ENCODE data around the gene ACTN1. TPM values are rescaled to one million over a fixed set of nuclear protein-coding genes. Genes with fewer than 3 reads are reported as not detected.

ACTN1 gene
- total and polyA plus RNA-seq, 2 experiments from 2014 or later, result 88.0 to 163 TPM

DNA sequence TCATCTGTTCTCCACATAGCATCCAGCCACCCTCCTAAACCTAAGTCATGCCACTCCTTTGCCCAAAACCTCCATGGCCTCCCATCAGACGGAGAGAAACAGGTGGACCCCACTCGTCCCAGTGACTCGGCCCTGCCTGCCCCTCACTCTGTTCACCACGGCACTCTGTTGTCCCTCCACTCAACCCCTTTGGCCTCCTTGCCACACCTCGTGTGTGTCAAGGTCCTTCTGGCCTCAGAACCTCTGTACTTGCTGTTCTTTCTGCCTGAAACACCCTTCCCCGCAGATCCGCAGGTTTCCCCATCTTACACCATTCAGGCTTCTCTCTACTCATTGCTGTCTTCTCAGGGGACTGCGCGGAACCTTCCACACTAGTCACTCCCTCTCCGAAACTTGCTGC lies 24.5 kb upstream of the ACTN1 start:
- H3K27ac ChIP-seq, result no peak overlapping the region
- peaks cover 8% of the 10 kb centered on the region for H3K4me1 ChIP-seq (ENCODE audit: insufficient read depth)
- H3K9me2 ChIP-seq (replicated peaks; ENCODE audit: insufficient read depth), result no peaks in the 10 kb centered on the region
- no peak overlapping the region for H2AFZ ChIP-seq
- TF ChIP-seq, protein P1, sequence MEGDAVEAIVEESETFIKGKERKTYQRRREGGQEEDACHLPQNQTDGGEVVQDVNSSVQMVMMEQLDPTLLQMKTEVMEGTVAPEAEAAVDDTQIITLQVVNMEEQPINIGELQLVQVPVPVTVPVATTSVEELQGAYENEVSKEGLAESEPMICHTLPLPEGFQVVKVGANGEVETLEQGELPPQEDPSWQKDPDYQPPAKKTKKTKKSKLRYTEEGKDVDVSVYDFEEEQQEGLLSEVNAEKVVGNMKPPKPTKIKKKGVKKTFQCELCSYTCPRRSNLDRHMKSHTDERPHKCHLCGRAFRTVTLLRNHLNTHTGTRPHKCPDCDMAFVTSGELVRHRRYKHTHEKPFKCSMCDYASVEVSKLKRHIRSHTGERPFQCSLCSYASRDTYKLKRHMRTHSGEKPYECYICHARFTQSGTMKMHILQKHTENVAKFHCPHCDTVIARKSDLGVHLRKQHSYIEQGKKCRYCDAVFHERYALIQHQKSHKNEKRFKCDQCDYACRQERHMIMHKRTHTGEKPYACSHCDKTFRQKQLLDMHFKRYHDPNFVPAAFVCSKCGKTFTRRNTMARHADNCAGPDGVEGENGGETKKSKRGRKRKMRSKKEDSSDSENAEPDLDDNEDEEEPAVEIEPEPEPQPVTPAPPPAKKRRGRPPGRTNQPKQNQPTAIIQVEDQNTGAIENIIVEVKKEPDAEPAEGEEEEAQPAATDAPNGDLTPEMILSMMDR (IDR thresholded peaks at IDR 0.05; ENCODE audit: poor library complexity), result no peak
- TF ChIP-seq EZH2 (IDR thresholded peaks at IDR 0.05; ENCODE audit: borderline replicate concordance) (no peak), EZH2phosphoT487 (IDR thresholded peaks at IDR 0.05; ENCODE audit: low read depth, severe bottlenecking, unreplicated experiment) (no peak)
- H3K79me2 ChIP-seq, result no peaks in the 10 kb centered on the region
- DNase-seq (ENCODE audit: low spot score), result no peak
- no peaks in the 10 kb centered on the region for H3K9me3 ChIP-seq (ENCODE audit: low read depth)
- no peaks in the 10 kb centered on the region for H4K20me1 ChIP-seq (ENCODE audit: insufficient read depth, poor library complexity, severe bottlenecking)
- H3K4me2 ChIP-seq, result no peak overlapping the region
- no peaks in the 10 kb centered on the region for H3K36me3 ChIP-seq (replicated peaks; ENCODE audit: insufficient read depth, low read depth)
- 84% methylated on average over 10 of the region's 10 CpGs for WGBS (ENCODE audit: low lambda C conversion rate, missing lambda C conversion rate)
- H3K4me3 ChIP-seq, result no peak overlapping the region
- H3K27me3 ChIP-seq, result no peaks in the 10 kb centered on the region

DNA sequence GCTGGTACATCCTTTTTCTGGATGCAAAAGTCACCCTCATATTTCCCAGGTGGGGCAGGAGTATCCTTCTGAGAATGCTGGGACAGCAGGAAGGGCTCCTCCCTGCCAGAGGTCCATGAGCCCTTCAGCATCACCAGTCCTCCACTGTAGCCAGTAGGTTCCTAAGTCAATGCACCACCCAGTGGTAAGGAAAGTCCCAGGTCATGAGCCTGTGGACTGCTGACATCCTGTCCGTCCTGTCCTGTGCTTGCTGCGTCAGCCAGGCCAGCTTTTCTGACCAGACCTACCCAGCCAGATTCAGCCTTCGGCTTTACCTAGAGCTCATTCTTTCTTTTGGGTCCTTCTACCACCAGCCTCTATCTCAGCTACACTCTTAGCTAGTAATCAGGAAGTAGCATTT lies 23.0 kb upstream of the ACTN1 start:
- peak; percentile 40 for DNase-seq (ENCODE audit: low spot score)
- WGBS (ENCODE audit: low lambda C conversion rate, missing lambda C conversion rate), result 64% methylated on average over 3 of the region's 3 CpGs
- Histone ChIP-seq H3K79me2 (no peaks in the 10 kb centered on the region), H2AFZ (no peak overlapping the region), H3K27ac (no peak overlapping the region), H3K9me3 (ENCODE audit: low read depth) (no peaks in the 10 kb centered on the region), H3K27me3 (no peaks in the 10 kb centered on the region), H3K9me2 (replicated peaks; ENCODE audit: insufficient read depth) (no peaks in the 10 kb centered on the region), H3K4me3 (no peak overlapping the region), H4K20me1 (ENCODE audit: insufficient read depth, poor library complexity, severe bottlenecking) (no peaks in the 10 kb centered on the region), H3K36me3 (replicated peaks; ENCODE audit: insufficient read depth, low read depth) (no peaks in the 10 kb centered on the region), H3K4me1 (ENCODE audit: insufficient read depth) (peaks cover 8% of the 10 kb centered on the region), H3K4me2 (no peak overlapping the region)
- TF ChIP-seq, protein P1 (IDR thresholded peaks at IDR 0.05; ENCODE audit: poor library complexity), result peak; percentile 28
- no peak for TF ChIP-seq EZH2 (IDR thresholded peaks at IDR 0.05; ENCODE audit: borderline replicate concordance)
- TF ChIP-seq EZH2phosphoT487 (IDR thresholded peaks at IDR 0.05; ENCODE audit: low read depth, severe bottlenecking, unreplicated experiment), result no peak

DNA sequence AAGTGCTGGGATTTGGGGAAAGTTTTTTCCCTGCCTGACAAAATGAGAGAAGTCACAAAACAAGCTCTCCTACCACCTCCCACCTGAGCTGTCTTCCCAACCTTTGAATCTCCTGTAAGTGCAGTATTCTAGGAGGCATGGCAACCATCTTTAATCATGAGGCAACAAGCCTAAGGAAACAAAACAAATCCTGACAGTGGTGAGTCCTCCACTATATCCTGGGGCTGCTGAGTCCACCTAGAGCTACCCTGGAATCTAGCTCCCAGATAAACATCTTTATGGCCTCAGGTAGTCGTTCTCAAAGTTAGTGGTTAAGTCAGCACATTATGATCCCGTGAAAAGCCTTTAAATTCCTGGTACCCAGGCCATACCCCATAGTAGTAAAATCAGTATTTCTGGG lies 22.3 kb upstream of the ACTN1 start:
- TF ChIP-seq EZH2 (IDR thresholded peaks at IDR 0.05; ENCODE audit: borderline replicate concordance), result no peak
- TF ChIP-seq EZH2phosphoT487 (IDR thresholded peaks at IDR 0.05; ENCODE audit: low read depth, severe bottlenecking, unreplicated experiment), result no peak
- TF ChIP-seq, protein P1 (IDR thresholded peaks at IDR 0.05; ENCODE audit: poor library complexity), result no peak
- Histone ChIP-seq H3K9me3 (ENCODE audit: low read depth) (no peaks in the 10 kb centered on the region), H3K79me2 (no peaks in the 10 kb centered on the region), H3K27me3 (no peaks in the 10 kb centered on the region), H3K4me1 (ENCODE audit: insufficient read depth) (peaks cover 8% of the 10 kb centered on the region), H4K20me1 (ENCODE audit: insufficient read depth, poor library complexity, severe bottlenecking) (no peaks in the 10 kb centered on the region), H3K27ac (no peak overlapping the region), H3K4me2 (no peak overlapping the region), H3K4me3 (no peak overlapping the region), H3K9me2 (replicated peaks; ENCODE audit: insufficient read depth) (no peaks in the 10 kb centered on the region), H3K36me3 (replicated peaks; ENCODE audit: insufficient read depth, low read depth) (no peaks in the 10 kb centered on the region), H2AFZ (no peak overlapping the region)
- DNase-seq (ENCODE audit: low spot score), result no peak
- 43% methylated on average over 2 of the region's 2 CpGs for WGBS (ENCODE audit: low lambda C conversion rate, missing lambda C conversion rate)

DNA sequence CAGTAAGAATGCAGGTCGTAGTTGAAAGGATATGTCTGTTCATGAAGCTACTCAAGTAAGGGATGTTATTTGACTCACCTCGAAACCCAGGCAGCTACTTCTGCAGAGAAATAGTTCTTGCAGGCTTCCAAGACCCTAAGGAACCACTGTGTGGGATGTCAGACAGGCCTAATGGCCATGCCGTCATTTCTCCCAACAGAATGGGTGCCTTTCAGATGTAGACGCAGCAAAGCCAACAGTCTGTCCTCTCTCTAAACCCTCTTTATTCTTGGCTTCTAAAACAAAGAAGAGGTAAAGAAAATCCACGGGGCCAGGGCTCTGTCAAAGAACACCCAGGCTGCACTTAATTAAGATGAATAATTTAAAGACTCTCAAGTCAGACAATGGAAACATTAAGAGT lies 19.0 kb upstream of the ACTN1 start:
- 74% methylated on average over 5 of the region's 5 CpGs for WGBS (ENCODE audit: low lambda C conversion rate, missing lambda C conversion rate)

More for the DNA sequence above, 19.0 kb upstream of the ACTN1 start:
- no peak overlapping the region for H3K27ac ChIP-seq
- H3K4me2 ChIP-seq, result no peak overlapping the region
- no peaks in the 10 kb centered on the region for H3K27me3 ChIP-seq
- no peaks in the 10 kb centered on the region for H3K4me1 ChIP-seq (ENCODE audit: insufficient read depth)
- no peak overlapping the region for H2AFZ ChIP-seq
- H3K36me3 ChIP-seq (replicated peaks; ENCODE audit: insufficient read depth, low read depth), result no peaks in the 10 kb centered on the region
- no peaks in the 10 kb centered on the region for H3K9me2 ChIP-seq (replicated peaks; ENCODE audit: insufficient read depth)
- no peaks in the 10 kb centered on the region for H3K79me2 ChIP-seq
- no peaks in the 10 kb centered on the region for H3K9me3 ChIP-seq (ENCODE audit: low read depth)
- TF ChIP-seq EZH2 (IDR thresholded peaks at IDR 0.05; ENCODE audit: borderline replicate concordance) (no peak), EZH2phosphoT487 (IDR thresholded peaks at IDR 0.05; ENCODE audit: low read depth, severe bottlenecking, unreplicated experiment) (no peak)
- TF ChIP-seq, protein P1 (IDR thresholded peaks at IDR 0.05; ENCODE audit: poor library complexity), result no peak
- no peaks in the 10 kb centered on the region for H4K20me1 ChIP-seq (ENCODE audit: insufficient read depth, poor library complexity, severe bottlenecking)
- no peak for DNase-seq (ENCODE audit: low spot score)
- no peak overlapping the region for H3K4me3 ChIP-seq

Data from hepatocyte (in vitro differentiated cells).